NCI-H2107 (cell line): Measurements from ENCODE around the gene SLC1A2.

Experiments used
- DNase-seq: peaks from one replicate; lab custom pipeline; 2025; lab: John Stamatoyannopoulos, UW

Gene SLC1A2

GRCh38 chr11:35223991-35224390 lies 195.4 kb downstream of the SLC1A2 start:
- no peak for DNase-seq

- no peak for DNase-seq
Measured at GRCh38 chr11:35223371-35223796, 196.0 kb downstream of the SLC1A2 start.

- DNase-seq = no peak
Measured at GRCh38 chr11:35218956-35219355, 200.4 kb downstream of the SLC1A2 start.

DNA sequence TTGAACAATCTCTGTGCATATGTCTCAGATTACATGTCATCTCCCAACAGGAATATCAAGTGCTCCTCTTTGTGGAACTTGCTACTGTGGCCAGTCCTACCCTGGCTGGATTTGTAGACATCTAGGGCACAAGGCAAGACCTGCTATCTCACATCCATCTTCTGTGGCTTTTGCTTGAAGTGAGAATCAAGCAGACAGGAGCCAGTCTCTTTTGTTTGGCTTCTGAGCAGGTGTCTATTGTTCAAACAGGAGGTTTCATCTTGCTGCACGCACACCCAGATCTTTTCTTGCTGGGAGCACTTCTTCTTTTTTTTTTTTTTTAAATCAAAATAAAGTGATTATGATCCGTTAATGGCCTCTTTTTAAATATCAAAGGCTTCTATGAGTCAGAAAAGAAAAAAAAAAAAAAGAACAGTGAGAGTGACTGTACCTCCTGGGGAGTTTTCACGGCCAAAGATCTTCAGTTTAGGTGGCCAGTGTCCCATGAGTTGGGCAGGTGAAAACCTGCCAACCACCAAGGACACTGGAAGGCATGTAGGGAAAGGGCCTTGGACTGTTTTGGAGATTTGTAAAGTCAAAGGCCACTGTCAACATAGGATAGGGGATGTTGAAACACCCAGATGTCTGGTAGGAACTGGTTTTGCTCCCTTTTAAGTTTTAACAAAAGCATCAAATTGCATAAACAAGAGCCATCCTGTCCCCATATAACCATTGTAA lies 202.2 kb downstream of the SLC1A2 start:
- DNase-seq = no peak

DNA sequence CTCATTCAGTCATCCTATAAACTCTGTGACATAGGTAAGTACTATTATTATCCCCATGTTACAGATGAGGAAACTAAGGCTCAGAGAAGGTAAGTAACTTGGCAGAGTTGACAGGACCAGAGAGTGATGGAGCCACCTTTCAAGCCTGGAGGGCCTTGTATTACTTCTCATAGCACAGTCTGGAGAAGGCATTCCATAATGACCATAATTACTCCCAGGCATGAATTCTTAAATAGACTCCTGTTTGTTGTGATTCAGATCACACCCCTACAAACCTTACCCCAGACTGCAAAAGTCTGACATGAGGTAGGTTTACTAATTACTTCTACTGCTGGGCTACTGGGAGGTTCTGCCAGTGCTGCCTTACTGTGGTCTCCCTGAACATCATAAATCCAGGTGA lies 203.4 kb downstream of the SLC1A2 start:
- DNase-seq = no peak

DNA sequence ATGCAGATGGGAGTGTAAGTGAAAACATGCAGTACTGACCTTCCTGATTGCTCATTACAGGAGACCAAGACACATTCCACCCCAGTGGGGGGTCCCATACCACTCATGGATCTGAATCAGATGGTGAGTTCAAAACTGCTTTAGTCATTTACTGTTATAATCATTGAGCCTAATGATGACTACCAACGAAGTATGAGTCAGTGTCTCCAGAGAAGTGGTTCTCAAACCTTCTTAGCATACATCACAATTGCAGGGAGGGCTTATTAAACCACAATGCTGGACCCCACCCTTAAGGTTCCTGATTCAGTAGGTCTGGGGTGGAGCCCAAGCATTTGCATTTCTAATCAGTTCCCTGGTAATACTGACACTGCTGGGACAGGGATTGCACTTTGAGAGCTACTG lies 204.6 kb downstream of the SLC1A2 start:
- no peak for DNase-seq

- no peak for DNase-seq
Measured at GRCh38 chr11:35214226-35214770, 205.1 kb downstream of the SLC1A2 start.

DNA sequence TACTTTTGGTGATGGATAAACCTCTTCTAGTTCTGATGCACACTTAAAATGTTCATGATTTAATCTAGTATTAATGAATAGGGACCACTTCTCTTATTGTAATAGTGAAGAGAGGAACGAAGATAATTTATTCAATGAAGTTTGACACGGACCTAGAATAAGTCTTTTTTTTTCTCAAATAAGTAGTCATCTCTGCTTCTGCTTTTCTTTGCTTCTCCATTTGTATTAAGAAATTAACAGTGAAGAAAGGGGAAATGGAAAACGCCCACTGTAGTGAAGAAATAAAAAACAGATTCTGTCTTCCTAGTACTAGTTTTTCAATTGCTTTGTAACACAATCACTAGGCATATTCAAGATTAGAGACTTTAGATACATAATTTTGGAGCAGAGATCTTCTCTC lies 207.4 kb downstream of the SLC1A2 start:
- DNase-seq = no peak

DNA sequence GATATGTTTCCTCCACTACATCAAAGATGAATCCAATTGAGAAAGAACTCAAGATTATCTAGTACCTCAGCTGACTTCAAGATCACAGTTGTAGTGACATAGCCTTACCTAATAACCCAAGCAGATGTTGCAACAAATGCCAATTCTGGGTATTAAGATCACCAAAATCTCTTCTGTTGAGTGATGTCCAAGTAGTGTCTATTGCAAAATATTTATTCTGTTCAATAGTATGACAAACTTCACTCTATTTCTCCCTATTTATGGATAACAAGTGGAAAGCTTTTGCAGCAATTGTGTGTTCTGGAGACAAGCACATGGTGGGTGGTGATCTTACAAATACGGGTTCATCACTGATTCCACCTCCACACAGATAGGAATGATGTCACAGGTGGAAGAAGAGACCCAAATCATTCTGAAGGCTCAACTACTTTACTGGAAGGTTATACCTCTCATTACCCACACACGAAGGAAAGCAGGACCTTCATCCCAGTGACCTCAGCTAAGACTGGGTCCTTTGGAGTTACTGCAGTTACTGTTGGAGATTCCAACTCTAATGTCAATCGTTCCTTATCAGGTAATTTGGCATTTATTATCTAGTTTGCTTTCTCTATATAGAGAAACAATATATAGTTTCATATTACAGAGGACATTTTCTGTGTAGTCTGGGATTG lies 208.3 kb downstream of the SLC1A2 start:
- DNase-seq = no peak

DNA sequence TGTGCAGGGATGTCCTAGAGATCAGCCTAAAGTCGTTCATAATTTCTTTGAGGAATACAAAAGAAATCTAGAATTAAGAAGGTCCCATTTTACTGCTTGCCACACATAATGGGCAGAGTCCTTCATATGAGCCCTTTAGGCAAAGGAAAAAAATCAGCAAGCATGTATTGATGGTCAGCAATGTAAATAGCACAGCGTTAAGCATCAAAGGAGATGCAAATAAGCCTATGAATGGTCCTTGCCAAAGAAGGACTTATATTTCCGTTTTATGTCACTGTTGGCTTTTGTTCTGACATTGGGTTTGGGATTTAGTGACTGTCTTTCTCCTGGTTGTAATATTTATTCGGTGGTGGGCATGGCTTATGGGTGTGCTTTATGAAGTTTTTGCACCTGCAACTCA lies 210.6 kb downstream of the SLC1A2 start:
- DNase-seq = no peak

DNA sequence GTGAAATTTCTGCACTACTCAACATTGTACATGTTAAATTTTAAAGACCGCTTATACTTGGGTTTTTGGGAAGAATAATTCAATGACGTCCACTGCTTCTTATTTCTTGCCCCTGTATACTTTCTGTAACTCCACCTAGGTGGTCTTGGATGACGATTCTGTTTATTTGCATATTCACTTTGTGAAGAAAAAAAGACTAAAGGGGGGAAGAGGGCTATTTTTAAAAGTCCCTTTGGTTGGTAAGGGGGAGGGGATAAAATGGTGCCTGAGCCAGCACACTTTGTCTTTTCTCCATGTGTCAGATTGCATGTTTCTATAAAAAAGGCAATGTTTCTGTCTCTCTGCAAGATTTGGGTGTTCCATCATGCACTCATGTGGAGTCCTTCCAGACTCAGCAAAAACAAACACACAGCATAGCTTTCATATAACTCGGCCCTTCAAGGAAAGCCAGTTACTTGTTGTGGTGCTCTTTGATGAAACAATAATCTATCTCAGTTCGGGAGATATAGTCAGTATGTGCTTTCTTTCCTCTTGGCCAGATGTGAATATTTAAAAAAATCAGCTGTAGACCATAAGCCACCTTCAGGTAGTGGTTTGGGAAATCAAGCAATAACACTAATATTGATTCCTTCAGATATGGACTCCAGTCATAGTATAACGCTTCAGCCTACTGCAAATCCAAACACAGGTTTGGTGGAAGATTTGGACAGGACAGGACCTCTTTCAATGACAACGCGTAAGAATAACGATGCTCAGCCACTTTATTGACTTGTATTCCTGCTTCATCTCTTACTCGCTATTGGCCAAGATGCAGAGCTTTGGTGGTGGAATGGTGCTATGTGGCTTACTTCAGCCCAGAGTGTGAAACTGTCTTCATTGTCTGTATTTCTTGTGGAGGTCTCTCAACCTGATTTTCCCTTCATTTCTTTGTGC lies 211.6 kb downstream of the SLC1A2 start:
- DNase-seq = no peak

- no peak for DNase-seq
Measured at GRCh38 chr11:35206616-35207015, 212.7 kb downstream of the SLC1A2 start.

DNA sequence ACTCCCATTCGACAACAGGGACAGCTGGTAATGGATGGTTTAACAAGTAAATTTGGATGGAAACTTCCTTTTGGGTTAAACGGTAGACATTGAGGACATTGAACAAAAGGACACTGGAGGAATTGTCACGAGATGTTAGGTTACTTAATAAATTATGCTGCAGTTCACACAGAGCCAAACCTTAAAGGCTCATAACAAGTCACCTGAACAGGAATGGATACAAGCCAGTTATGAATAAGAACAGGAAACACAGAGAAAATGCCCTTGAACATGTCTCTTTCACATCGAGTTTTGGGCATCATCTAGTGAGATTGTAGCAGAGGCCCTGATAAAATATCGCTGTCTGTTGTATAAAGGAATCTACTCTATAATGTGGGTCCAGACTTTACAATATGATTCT lies 214.7 kb downstream of the SLC1A2 start:
- DNase-seq = no peak
